ENCODE measurements around the gene OTUD5.
"Not testable (repeated sequence)": the region's sequence is repeated elsewhere in the genome, so short reads cannot be mapped to it uniquely, and the experiment has no call there.

Gene OTUD5

DNA sequence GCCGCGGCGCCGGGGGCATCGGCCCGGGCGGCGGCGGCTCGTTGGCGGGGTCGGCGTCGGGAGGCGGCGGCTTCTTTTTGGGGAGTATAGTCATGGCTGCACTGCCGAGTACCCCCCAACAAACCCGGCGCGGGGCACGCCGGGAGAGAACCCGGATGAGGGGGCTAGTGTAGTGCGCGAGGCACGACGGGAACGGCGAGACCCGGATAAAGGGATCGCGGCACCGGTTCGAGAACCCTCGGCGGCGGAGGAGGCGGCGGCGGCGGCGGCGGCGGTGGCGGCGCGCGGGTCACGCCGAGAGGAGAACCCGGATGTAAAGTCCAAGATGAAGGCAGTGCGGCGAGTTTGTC, at the start of gene OTUD5:
Gene OTUD5 (minus strand): TSS at position 131 of the 350 bp plus-strand sequence. CDS start 37 bp downstream, at position 94.
- no peak for DNase-seq

DNA sequence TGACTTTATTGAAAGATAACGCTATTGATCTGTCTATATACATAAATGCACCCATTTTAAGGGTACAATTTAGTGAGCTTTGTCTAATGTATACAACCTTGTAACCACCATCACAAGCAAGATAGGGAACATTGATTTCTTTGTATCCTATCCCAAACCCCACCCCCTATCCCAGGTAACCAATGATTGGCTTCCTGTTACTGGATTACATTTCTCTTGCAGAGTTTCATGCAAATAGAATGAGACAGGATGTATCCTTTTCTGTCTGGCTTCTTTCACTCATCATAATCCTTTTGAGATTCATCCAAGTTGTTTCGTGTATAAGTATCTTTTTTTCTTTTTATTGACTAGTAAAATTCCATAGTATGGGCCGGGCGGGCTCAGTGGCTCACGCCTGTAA, 46.3 kb upstream of the OTUD5 start:
- no peak for DNase-seq

DNA sequence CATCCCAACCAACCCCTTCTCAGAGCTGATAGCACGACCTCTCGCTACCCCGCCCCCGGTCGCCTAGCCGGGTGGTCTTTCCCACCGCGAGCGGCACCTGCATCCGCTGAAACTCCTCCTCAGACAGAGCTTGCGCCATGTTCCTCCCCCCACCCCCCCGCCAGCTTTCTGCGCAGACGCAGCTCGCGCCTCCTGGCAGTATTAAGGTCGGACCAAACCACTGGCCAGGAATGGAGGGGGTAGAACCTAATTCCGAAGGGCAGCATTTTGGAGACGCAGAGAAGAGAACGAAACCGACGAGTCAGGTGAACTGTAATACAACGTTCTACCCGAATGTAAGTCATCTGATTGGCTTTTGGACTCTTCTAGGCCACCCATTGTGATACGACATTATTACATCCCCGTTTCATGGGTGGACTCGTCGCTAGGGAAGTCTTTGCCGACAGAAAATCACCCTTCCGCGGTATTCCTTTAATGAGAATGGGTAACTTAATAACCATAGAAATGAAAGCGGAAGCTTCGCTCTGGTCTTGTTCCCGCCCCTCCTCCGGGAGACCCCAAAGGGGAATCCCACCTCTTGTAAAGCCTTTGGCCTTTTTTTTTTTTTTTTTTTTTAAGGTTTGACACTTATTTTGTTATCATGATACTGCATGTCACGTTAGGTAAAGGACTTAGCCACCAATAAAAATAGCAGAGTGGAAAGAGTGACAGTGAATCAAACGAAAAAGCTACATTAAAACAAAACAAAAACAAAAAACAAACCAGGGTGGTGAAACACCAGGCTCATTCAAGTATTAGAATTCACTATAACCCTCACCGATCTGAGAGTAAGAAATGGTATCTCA, 44.9 kb upstream of the OTUD5 start, which contains the start of gene GRIPAP1:
Gene GRIPAP1 (minus strand): TSS at position 174 of the 845 bp plus-strand sequence. CDS start 35 bp downstream, at position 139.
- no peak for DNase-seq

DNA sequence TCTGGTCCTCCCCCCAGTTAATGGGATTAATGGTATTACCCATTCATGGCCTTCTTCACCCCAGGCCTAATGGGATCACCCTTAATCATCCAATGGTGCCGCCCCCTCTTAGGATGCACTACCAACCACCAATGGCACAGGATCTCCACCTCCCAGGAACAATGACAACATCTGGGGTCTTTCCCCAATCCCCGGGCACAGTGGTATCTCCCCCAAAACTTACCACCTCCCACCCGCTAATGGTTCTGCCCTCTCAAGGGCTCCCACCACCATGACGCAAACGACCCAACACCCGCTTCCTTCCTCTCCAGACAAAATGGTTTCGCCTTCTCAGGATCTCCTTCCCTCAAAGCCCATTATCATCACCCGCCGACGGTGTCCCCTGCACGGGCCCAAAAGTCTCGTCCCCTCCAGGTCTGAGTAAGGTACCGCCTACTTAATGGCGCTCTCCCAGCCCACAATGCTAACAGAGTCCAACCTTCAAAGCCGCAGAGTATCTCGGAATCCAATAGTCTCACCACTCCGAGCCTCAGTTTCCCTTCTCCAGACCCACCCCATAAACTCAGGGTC, 44.2 kb upstream of the OTUD5 start:
- DNase-seq: no peak

- DNase-seq: no peak
Measured at GRCh38 chrX:49000636-49001035, 43.2 kb upstream of the OTUD5 start.

GRCh38 chrX:48999030-48999429, 41.6 kb upstream of the OTUD5 start:
- no peak for DNase-seq

DNA sequence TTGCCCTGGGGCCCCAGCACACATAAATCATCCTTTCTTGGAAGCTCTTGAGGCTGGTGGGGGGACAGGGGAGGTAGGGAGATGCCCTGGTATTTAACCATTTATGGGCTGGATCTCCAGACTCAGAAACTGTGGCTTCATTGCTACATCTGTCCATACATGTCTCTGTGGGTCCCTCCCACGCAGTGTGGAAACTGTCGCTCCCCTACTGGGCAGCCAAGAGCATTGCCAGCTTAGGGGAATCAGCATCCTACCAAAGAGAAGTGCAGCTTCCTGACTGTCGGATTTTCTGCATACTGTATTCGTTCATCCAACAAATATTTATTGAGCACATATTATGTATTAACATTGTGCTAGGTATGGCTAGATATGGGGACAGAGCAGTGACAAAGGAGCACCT, 41.0 kb upstream of the OTUD5 start:
- DNase-seq: no peak

DNA sequence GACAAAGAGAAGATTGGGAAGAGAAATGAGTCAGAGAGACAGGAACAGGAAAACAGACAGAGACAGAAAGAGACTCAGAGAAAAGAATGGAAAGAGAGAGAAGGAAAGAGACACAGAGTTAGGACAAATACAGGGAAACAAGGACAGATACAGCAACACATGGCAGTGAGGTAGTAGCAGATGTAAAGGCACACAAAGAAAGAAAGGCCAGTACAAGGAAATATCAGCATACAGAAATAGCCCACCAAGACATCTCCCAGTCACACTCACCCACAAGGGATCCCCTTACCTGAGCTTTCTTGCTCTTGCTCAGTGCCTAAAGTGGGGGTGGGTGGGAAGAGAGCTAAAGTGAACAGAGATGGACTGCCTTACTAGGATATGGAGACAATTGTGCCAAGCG, 40.5 kb upstream of the OTUD5 start:
- no peak for DNase-seq

GRCh38 chrX:48997455-48997854, 40.0 kb upstream of the OTUD5 start:
- DNase-seq: no peak

GRCh38 chrX:48996969-48997368, 39.6 kb upstream of the OTUD5 start:
- no peak for DNase-seq

GRCh38 chrX:48992341-48992740, 34.9 kb upstream of the OTUD5 start:
- DNase-seq: no peak

DNA sequence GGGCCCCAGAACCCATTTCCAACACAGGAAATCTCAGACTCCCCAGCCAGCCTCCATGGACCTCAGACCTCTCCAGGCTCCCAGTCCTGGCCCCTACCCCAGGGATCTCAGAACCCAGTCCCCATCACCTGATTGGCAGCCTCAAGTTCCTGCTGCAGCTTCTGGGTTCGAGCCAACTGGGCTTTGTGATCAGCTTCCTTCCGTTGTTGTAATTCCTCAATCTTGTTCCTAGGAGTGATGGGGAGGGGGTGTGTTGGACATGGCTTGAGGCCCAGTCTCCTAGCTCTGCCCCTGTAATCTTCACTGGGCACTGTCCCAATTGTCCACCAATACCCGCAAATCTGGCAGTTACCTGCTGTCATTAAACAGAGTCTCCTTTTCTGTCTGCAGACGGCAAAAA, 32.1 kb upstream of the OTUD5 start:
- DNase-seq: no peak

DNA sequence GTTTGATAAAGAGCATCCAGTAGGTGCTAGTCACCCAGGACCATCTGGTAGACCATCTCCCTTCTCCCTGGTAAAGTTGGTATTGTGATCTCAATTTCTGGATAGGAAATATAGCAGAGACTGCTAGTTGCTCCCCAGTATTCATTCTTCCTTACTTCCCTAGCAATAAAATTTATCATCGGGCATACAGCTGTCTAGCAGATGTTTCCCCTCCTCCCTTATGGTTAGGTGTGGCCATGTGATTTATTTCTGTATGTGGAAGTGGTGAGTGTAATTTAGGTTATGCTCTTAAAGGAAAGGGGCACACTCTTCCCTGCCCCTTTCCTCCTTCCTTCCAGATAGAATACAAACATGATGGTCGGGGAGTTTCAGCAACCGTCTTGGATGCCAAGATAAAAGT, 26.5 kb upstream of the OTUD5 start:
- DNase-seq: no peak

- DNase-seq: no peak
Measured at GRCh38 chrX:48983081-48983480, 25.7 kb upstream of the OTUD5 start.

- no peak for DNase-seq
Measured at GRCh38 chrX:48981178-48981577, 23.8 kb upstream of the OTUD5 start.

GRCh38 chrX:48980341-48980740, 22.9 kb upstream of the OTUD5 start:
- not testable (repeated sequence) for DNase-seq

DNA sequence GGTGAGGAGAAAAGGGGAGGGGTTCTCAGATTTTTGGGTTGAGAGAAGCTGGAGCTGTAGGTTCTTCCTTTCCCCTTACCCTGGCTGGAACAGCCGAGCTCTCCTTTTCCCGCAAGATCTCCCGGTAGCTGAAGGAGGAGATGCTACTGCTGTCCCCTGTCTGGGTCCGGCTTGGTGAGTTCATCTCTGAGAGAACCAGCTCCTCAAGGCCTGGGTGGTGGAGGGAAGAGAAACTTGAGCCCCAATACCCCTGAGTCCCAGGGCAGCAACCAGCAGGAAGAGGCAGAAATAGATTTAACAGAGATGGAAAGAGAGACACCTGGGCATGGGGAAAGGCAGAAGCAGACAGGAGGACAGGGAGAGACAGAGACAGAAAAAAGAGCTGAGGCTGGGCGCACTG, 20.8 kb upstream of the OTUD5 start:
- DNase-seq: no peak

- no peak for DNase-seq
Measured at GRCh38 chrX:48976086-48976485, 18.7 kb upstream of the OTUD5 start.

GRCh38 chrX:48975541-48975940, 18.1 kb upstream of the OTUD5 start:
- DNase-seq: no peak

- DNase-seq: no peak
Measured at GRCh38 chrX:48975041-48975440, 17.6 kb upstream of the OTUD5 start.

DNA sequence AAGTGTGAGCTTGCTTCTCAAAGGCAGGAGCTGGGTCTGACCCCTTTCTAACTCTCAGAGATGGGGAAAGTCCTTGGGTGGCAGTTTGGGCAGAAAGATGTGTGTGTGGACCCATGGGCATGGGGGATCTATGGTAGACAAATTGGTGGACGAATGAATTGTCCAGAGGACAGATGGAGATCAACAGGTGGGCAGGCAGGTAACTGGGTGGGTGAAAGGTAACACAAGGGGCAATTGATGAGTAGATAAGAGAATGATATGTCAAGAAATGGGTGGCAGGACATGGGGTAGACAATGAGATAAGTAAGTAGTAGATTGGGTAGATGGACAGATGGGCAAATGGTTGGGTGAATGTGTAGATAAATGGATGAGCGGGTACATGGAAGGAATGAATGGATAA, 17.2 kb upstream of the OTUD5 start:
- no peak for DNase-seq

DNA sequence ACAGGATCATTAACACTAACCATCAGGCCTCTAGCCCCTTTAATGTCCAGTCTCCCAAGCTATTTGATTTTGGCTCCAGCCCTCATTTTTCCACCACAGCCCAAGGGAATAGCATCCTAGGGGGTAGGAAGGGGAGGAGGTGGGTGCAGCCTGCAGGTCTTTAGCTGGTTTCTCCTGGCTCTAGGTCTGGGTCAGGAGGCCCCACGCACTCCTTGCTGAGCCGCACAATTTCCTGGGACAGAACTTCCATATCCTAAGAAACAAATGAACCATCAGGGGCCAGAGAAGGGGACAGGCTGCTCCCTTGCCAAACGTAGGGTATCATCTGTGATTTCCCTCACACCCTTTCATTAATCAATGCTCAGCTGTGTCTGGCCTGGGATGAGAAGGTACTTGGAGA, 16.6 kb upstream of the OTUD5 start:
- no peak for DNase-seq

DNA sequence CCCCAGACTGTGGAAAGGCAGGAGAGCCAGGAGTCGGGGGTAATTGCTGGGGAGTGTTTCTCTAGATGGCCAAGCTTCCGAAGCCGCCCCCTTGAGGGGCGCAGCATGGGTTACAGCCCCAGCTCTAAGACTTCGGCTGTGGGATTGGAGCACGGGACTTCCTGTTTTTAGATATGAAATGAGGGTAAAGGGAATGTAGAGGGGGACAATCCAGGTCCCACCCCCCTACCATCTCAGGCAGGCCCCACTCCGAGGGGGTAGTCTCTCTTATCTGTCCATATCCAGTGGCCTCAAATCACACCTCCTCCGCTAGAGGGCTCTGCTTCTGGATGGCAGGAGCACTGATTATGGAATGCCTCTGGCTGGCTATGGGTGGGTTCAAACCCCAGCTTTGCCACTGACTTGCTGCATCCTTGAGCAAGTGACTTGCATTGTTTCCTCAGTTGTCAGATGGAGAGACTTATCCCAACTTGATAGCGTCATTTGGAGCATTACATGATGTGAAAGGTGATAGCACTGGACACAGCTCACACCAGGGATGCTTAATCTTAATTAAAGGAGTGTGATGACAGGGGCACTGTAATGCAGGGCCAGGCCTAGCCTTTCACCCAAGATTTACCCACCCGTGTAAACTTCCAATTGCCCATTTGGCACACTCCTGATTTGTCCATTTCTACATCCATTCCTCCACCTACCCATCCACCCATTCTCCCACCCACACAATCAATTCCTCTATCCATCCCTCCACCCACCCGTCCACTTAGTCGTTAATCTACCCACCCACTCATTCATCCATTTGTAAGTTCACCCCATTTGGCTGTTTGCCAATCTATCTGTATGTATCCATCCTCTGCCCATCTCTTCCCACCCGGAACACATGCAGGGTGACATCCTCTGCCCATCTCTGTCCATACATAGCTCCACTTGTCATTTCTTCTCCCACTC, 15.1 kb upstream of the OTUD5 start:
- no peak for DNase-seq

All from cortex of kidney (tissue), 1 donor.